Measurements from ENCODE around the gene LRBA.

DNA sequence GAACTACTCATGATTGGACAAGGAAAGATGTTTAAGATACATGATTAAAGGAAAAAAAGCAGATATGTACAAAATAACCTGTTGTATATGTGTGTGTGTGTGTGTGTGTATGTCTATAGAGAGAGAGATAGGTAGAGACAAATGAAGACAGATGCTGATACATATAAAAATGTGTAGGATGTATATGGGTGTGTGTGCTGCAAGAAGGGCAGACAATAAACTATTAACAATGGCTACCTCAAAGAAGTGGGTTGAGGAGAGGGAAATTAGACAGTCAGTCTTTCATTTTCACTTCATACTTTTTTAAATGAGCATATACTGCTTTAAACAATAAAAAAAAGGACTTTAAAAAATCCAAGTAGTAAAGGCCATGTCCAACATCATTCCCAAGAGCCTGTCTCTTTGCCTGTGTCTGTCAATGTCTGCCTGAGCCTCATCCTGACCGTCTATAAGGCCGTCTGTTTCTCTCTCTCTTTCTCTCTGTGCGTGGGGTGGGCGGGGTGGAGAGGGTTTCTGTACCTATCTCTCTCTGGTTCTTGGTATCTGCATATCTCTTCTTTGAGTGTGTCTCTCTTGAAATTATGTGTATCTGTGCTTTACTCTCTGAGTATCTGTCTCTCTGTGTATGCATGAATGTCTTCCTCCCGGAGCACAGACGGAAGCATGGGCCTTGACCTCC, 62.8 kb downstream of the LRBA start:
- TF ChIP-seq, protein P1, sequence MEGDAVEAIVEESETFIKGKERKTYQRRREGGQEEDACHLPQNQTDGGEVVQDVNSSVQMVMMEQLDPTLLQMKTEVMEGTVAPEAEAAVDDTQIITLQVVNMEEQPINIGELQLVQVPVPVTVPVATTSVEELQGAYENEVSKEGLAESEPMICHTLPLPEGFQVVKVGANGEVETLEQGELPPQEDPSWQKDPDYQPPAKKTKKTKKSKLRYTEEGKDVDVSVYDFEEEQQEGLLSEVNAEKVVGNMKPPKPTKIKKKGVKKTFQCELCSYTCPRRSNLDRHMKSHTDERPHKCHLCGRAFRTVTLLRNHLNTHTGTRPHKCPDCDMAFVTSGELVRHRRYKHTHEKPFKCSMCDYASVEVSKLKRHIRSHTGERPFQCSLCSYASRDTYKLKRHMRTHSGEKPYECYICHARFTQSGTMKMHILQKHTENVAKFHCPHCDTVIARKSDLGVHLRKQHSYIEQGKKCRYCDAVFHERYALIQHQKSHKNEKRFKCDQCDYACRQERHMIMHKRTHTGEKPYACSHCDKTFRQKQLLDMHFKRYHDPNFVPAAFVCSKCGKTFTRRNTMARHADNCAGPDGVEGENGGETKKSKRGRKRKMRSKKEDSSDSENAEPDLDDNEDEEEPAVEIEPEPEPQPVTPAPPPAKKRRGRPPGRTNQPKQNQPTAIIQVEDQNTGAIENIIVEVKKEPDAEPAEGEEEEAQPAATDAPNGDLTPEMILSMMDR (IDR thresholded peaks at IDR 0.05), result no peak
- TF ChIP-seq POLR2A (IDR thresholded peaks at IDR 0.05), result no peak
- no peak for TF ChIP-seq EP300 (IDR thresholded peaks at IDR 0.05)

Data from ovary (tissue), 3 donors.